GM06990 (cell line): ENCODE data around the gene MED25.

Experiments used
- DNase-seq: peaks from one replicate; pipeline ENCODE4 v3.0.0-alpha.2; 2011; ENCODE audit not compliant: insufficient read length; ENCODE audit errors: extremely low read depth
- H3K27me3 ChIP-seq: replicated peaks from 2 replicates; pipeline ENCODE4 v1.6.0; 2011; ENCODE audit warnings: low read length; ENCODE audit not compliant: control insufficient read depth, insufficient read depth
- H3K36me3 ChIP-seq: 2 replicates; pipeline ENCODE4 v1.5.1; 2011; ENCODE audit warnings: low read length; ENCODE audit not compliant: control insufficient read depth, insufficient read depth
- H3K4me3 ChIP-seq: replicated peaks from 2 replicates; pipeline ENCODE4 v1.5.1; 2011; ENCODE audit warnings: low read depth, mild to moderate bottlenecking, control low read depth, low read length
- CTCF ChIP-seq: IDR thresholded peaks from 2 replicates; pipeline ENCODE4 v1.5.1; 2011; ENCODE audit warnings: low read length, control low read depth, mild to moderate bottlenecking, inconsistent platforms; ENCODE audit not compliant: insufficient read depth, poor library complexity, severe bottlenecking

The MED25 gene

GRCh38 chr19:49817964-49818648 lies at the start of gene MED25:
MED25 (plus strand) TSS chr19:49818289; CDS start chr19:49818342, 53 bp downstream.
- Histone ChIP-seq H3K27me3 (no peaks in the 10 kb centered on the region), H3K36me3 (peaks cover 4% of the 10 kb centered on the region)
- DNase-seq, result peak; percentile 94

DNA sequence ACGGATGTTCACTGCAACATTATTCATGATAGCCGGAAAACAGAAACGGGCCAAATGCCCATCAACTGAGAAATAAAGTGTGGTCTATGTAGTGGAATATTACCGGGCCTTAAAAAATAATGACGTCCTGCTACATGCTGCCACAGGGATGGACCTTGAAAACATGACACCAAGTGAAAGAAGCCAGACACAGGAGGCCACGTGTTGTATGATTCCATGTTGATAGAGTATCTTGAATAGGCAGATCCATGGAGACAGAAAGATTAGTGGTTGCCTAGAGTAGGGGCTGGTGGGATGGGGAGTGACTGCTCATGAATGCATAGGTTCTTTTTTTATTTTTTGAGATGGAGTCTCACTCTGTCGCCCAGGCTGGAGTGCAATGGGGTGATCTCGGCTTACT lies 47.6 kb upstream of the MED25 start:
- Histone ChIP-seq H3K36me3 (peaks cover under 1% of the 10 kb centered on the region), H3K27me3 (no peaks in the 10 kb centered on the region), H3K4me3 (no peak overlapping the region)
- no peak for DNase-seq
- no peak for TF ChIP-seq CTCF

More at GRCh38 chr19:49817964-49818648, at the start of gene MED25:
- TF ChIP-seq CTCF, result no peak
- peak within 1 kb of the TSS; percentile 74 for H3K4me3 ChIP-seq

DNA sequence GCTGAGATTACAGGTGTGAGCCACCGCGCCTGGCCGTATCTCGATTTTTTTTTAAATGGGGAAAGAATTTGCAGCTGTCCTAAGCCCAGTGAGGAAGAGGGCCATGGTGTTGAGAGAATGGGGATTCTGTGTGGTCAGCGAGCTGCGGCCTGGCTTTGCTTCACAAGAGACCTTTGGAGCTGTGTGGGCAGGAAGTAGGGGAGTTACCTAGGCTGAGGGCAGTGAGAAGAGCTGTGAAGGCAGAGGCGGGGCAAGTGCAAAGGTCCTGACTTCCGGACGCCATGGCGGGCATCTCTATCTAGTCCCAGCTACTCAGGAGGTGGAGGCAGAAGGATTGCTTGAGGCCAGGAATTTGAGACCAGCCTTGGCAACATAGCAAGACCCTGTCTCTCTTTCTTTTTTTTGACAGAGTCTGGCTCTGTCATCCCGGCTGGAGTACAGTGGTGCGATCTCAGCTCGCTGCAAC lies 46.4 kb upstream of the MED25 start:
- Histone ChIP-seq H3K36me3 (peaks cover 4% of the 10 kb centered on the region), H3K27me3 (no peaks in the 10 kb centered on the region), H3K4me3 (no peak overlapping the region)
- no peak for TF ChIP-seq CTCF
- no peak for DNase-seq

- TF ChIP-seq CTCF, result no peak
- Histone ChIP-seq H3K36me3 (peaks cover 4% of the 10 kb centered on the region), H3K27me3 (no peaks in the 10 kb centered on the region)
These were observed 45.1 kb upstream of the MED25 start for GRCh38 chr19:49772850-49773432.

DNA sequence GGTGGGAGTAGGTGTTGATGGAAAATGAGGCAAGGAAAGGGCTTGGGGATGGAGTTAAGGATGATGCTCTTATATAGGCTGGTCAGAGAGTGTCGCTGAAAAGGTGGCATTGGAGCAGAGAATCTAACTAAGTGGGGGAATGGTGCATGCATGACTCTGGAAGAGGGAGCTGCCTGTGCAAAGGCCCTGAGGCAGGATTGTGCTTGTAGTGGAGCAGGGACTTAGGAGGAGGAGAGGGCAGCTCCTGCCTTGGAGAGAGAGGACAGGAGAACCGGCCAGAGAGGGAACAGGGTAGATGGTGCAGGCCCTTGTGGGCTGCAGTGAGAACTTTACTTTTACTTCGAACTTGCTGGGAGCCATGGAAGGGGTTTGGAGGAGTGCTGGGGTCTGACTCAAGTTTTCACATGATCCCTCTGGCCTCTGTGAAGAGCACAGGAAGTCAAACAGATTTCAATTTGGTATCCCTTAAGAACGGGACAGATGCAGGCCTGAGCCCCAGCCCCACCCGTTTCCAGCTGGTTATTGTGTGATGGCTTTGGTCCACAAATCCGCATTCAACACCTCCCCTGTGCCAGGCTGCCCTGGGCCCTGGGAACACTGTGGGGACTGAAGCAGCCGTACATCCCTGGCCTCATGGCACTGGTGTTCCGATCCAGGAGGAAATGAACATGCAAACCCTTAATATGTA lies 44.3 kb upstream of the MED25 start:
- peaks cover 4% of the 10 kb centered on the region for H3K36me3 ChIP-seq
- no peak overlapping the region for H3K4me3 ChIP-seq
- no peaks in the 10 kb centered on the region for H3K27me3 ChIP-seq
- DNase-seq, result no peak
- TF ChIP-seq CTCF, result no peak

More at GRCh38 chr19:49772850-49773432, 45.1 kb upstream of the MED25 start:
- DNase-seq, result no peak
- no peak overlapping the region for H3K4me3 ChIP-seq
